ENCODE results near the gene PLCL2.

Gene PLCL2

GRCh38 chr3:17065315-17065714 is 180.6 kb downstream of the PLCL2 start:
- Histone ChIP-seq H3K9me3 (ENCODE audit: low read depth, low read length) (no peaks in the 10 kb centered on the region), H3K4me3 (no peak overlapping the region), H3K36me3 (ENCODE audit: insufficient read depth, low read length) (no peaks in the 10 kb centered on the region), H3K9ac (ENCODE audit: insufficient read length) (no peak overlapping the region), H3K27ac (no peak overlapping the region)
- no peak for DNase-seq (ENCODE audit: low read depth, low spot score)
- no peak for TF ChIP-seq FOXP2 (optimal IDR thresholded peaks at IDR 0.05; ENCODE audit: control extremely low read depth, extremely low read length, insufficient read depth)
- no peak for TF ChIP-seq POLR2AphosphoS5 (IDR thresholded peaks at IDR 0.05; ENCODE audit: borderline replicate concordance, low read depth, low read length)
- TF ChIP-seq EZH2 (IDR thresholded peaks at IDR 0.05) = no peak

- Histone ChIP-seq H3K9me3 (ENCODE audit: low read depth, low read length) (no peaks in the 10 kb centered on the region), H3K9ac (ENCODE audit: insufficient read length) (no peak overlapping the region), H3K4me3 (no peak overlapping the region), H3K36me3 (ENCODE audit: insufficient read depth, low read length) (no peaks in the 10 kb centered on the region), H3K27ac (no peak overlapping the region)
- TF ChIP-seq EZH2 (IDR thresholded peaks at IDR 0.05) = no peak
- TF ChIP-seq FOXP2 (optimal IDR thresholded peaks at IDR 0.05; ENCODE audit: control extremely low read depth, extremely low read length, insufficient read depth) = no peak
- no peak for DNase-seq (ENCODE audit: low read depth, low spot score)
Measured at GRCh38 chr3:17065881-17066280, 181.1 kb downstream of the PLCL2 start.

GRCh38 chr3:17069754-17070153 is 185.0 kb downstream of the PLCL2 start:
- DNase-seq (ENCODE audit: low read depth, low spot score) = no peak
- Histone ChIP-seq H3K36me3 (ENCODE audit: insufficient read depth, low read length) (no peaks in the 10 kb centered on the region), H3K9me3 (ENCODE audit: low read depth, low read length) (no peaks in the 10 kb centered on the region), H3K9ac (ENCODE audit: insufficient read length) (no peak overlapping the region), H3K27ac (no peak overlapping the region), H3K4me3 (no peak overlapping the region)
- no peak for TF ChIP-seq POLR2AphosphoS5 (IDR thresholded peaks at IDR 0.05; ENCODE audit: borderline replicate concordance, low read depth, low read length)
- no peak for TF ChIP-seq FOXP2 (optimal IDR thresholded peaks at IDR 0.05; ENCODE audit: control extremely low read depth, extremely low read length, insufficient read depth)
- TF ChIP-seq EZH2 (IDR thresholded peaks at IDR 0.05) = no peak

GRCh38 chr3:17070161-17070959 is 185.6 kb downstream of the PLCL2 start:
- no peak overlapping the region for H3K27ac ChIP-seq
- no peak for TF ChIP-seq FOXP2 (optimal IDR thresholded peaks at IDR 0.05; ENCODE audit: control extremely low read depth, extremely low read length, insufficient read depth)
- TF ChIP-seq POLR2AphosphoS5 (IDR thresholded peaks at IDR 0.05; ENCODE audit: borderline replicate concordance, low read depth, low read length) = no peak
- no peak for TF ChIP-seq EZH2 (IDR thresholded peaks at IDR 0.05)
- no peak overlapping the region for H3K4me3 ChIP-seq
- H3K9ac ChIP-seq (ENCODE audit: insufficient read length) = no peak overlapping the region
- no peaks in the 10 kb centered on the region for H3K36me3 ChIP-seq (ENCODE audit: insufficient read depth, low read length)
- H3K9me3 ChIP-seq (ENCODE audit: low read depth, low read length) = no peaks in the 10 kb centered on the region
- DNase-seq (ENCODE audit: low read depth, low spot score) = no peak

GRCh38 chr3:17074559-17074958 is 189.8 kb downstream of the PLCL2 start:
- Histone ChIP-seq H3K27ac (no peak overlapping the region), H3K36me3 (ENCODE audit: insufficient read depth, low read length) (no peaks in the 10 kb centered on the region), H3K4me3 (no peak overlapping the region), H3K9ac (ENCODE audit: insufficient read length) (no peak overlapping the region), H3K9me3 (ENCODE audit: low read depth, low read length) (no peaks in the 10 kb centered on the region)
- no peak for TF ChIP-seq FOXP2 (optimal IDR thresholded peaks at IDR 0.05; ENCODE audit: control extremely low read depth, extremely low read length, insufficient read depth)
- TF ChIP-seq EZH2 (IDR thresholded peaks at IDR 0.05) = no peak
- no peak for TF ChIP-seq POLR2AphosphoS5 (IDR thresholded peaks at IDR 0.05; ENCODE audit: borderline replicate concordance, low read depth, low read length)
- DNase-seq (ENCODE audit: low read depth, low spot score) = no peak

- H3K36me3 ChIP-seq (ENCODE audit: insufficient read depth, low read length) = no peaks in the 10 kb centered on the region
- H3K9me3 ChIP-seq (ENCODE audit: low read depth, low read length) = no peaks in the 10 kb centered on the region
- TF ChIP-seq EZH2 (IDR thresholded peaks at IDR 0.05) (no peak), FOXP2 (optimal IDR thresholded peaks at IDR 0.05; ENCODE audit: control extremely low read depth, extremely low read length, insufficient read depth) (no peak), POLR2AphosphoS5 (IDR thresholded peaks at IDR 0.05; ENCODE audit: borderline replicate concordance, low read depth, low read length) (no peak)
- no peak overlapping the region for H3K9ac ChIP-seq (ENCODE audit: insufficient read length)
- no peak overlapping the region for H3K4me3 ChIP-seq
- H3K27ac ChIP-seq = no peak overlapping the region
- no peak for DNase-seq (ENCODE audit: low read depth, low spot score)
Measured at GRCh38 chr3:17075358-17075757, 190.6 kb downstream of the PLCL2 start.

GRCh38 chr3:17075907-17076306 is 191.2 kb downstream of the PLCL2 start:
- Histone ChIP-seq H3K9me3 (ENCODE audit: low read depth, low read length) (no peaks in the 10 kb centered on the region), H3K27ac (no peak overlapping the region), H3K4me3 (no peak overlapping the region), H3K36me3 (ENCODE audit: insufficient read depth, low read length) (no peaks in the 10 kb centered on the region), H3K9ac (ENCODE audit: insufficient read length) (no peak overlapping the region)
- DNase-seq (ENCODE audit: low read depth, low spot score) = no peak
- TF ChIP-seq FOXP2 (optimal IDR thresholded peaks at IDR 0.05; ENCODE audit: control extremely low read depth, extremely low read length, insufficient read depth) (no peak), EZH2 (IDR thresholded peaks at IDR 0.05) (no peak), POLR2AphosphoS5 (IDR thresholded peaks at IDR 0.05; ENCODE audit: borderline replicate concordance, low read depth, low read length) (no peak)

- Histone ChIP-seq H3K36me3 (ENCODE audit: insufficient read depth, low read length) (no peaks in the 10 kb centered on the region), H3K9ac (ENCODE audit: insufficient read length) (no peak overlapping the region), H3K4me3 (no peak overlapping the region), H3K9me3 (ENCODE audit: low read depth, low read length) (no peaks in the 10 kb centered on the region), H3K27ac (no peak overlapping the region)
- TF ChIP-seq EZH2 (IDR thresholded peaks at IDR 0.05) = no peak
- no peak for TF ChIP-seq FOXP2 (optimal IDR thresholded peaks at IDR 0.05; ENCODE audit: control extremely low read depth, extremely low read length, insufficient read depth)
- no peak for TF ChIP-seq POLR2AphosphoS5 (IDR thresholded peaks at IDR 0.05; ENCODE audit: borderline replicate concordance, low read depth, low read length)
- DNase-seq (ENCODE audit: low read depth, low spot score) = no peak
Measured at GRCh38 chr3:17076940-17077605, 192.3 kb downstream of the PLCL2 start.

Measured in SK-N-MC (cell line).